Fibroblast of peridontal ligament (primary cell): Measurements from ENCODE around the gene SYNGR3.
A peak's percentile ranks its signal among the peaks of the same experiment; 100 is the strongest.
"Not testable (repeated sequence)": the region's sequence is repeated elsewhere in the genome, so short reads cannot be mapped to it uniquely, and the experiment has no call there.

Experiments used
- DNase-seq: peaks from one replicate; pipeline ENCODE4 v3.0.0-alpha.2; 2010; ENCODE audit errors: extremely low read depth

SYNGR3 gene

GRCh38 chr16:1989209-1990100 lies at the start of gene SYNGR3:
SYNGR3 (plus strand) TSS chr16:1989970; CDS start chr16:1990103, 133 bp downstream.
- no peak for DNase-seq

- no peak for DNase-seq
Observed at GRCh38 chr16:1940273-1941161, 49.3 kb upstream of the SYNGR3 start.

- DNase-seq = no peak
Observed at GRCh38 chr16:1941162-1942046, 48.4 kb upstream of the SYNGR3 start.

- DNase-seq = no peak
Observed at GRCh38 chr16:1942047-1942809, 47.5 kb upstream of the SYNGR3 start.

GRCh38 chr16:1942810-1943726 lies 46.7 kb upstream of the SYNGR3 start, which contains the start of gene MSRB1:
MSRB1 (minus strand) TSS chr16:1943199; CDS start chr16:1943156, 43 bp downstream.
- peak; percentile 93 for DNase-seq

- no peak for DNase-seq
Observed at GRCh38 chr16:1944612-1945199, 45.1 kb upstream of the SYNGR3 start.

GRCh38 chr16:1945559-1946391 lies 44.0 kb upstream of the SYNGR3 start:
- no peak for DNase-seq

GRCh38 chr16:1946495-1947368 lies 43.0 kb upstream of the SYNGR3 start:
- DNase-seq = no peak

- DNase-seq = no peak
Observed at GRCh38 chr16:1947369-1947670, 42.5 kb upstream of the SYNGR3 start.

GRCh38 chr16:1949507-1949906 lies 40.3 kb upstream of the SYNGR3 start:
- DNase-seq = no peak

GRCh38 chr16:1950047-1950446 lies 39.7 kb upstream of the SYNGR3 start:
- no peak for DNase-seq

GRCh38 chr16:1950559-1950958 lies 39.2 kb upstream of the SYNGR3 start:
- no peak for DNase-seq

GRCh38 chr16:1953734-1954133 lies 36.0 kb upstream of the SYNGR3 start:
- no peak for DNase-seq

GRCh38 chr16:1957434-1958142 lies 32.2 kb upstream of the SYNGR3 start:
- not testable (repeated sequence) for DNase-seq

GRCh38 chr16:1958143-1958491 lies 31.7 kb upstream of the SYNGR3 start:
- DNase-seq = not testable (repeated sequence)

- no peak for DNase-seq
Observed at GRCh38 chr16:1958715-1959268, 31.0 kb upstream of the SYNGR3 start.
